Upper lobe of left lung (tissue), 6 donors: ENCODE data around the gene XYLT1. TPM values are rescaled to one million over a fixed set of nuclear protein-coding genes. Genes with fewer than 3 reads are reported as not detected.

ENCODE experiments used
- ATAC-seq, 2 donors: fragments of 200-7000 bp; cut with Tn5 transposase; one replicate each; pipeline ENCODE4 v1.9.1; 2022; ENCODE audit warnings: mild to moderate bottlenecking in 2 of 2, moderate library complexity in 2 of 2; ENCODE audit not compliant: low FRiP score in 2 of 2
- DNase-seq, 2 donors: peaks; one replicate each; pipeline ENCODE4 v3.0.0-alpha.2; 2019 to 2020
- H3K27ac ChIP-seq, 4 donors: fragments of 200-600 bp; sonication (generic); one replicate each; pipeline ENCODE4 v1.5.1; 2016 to 2019
- H3K27me3 ChIP-seq, 4 donors: fragments of 200-600 bp; sonication (generic); one replicate each; pipeline ENCODE4 v1.5.1; 2017 to 2019
- H3K36me3 ChIP-seq, 4 donors: fragments of 200-600 bp; sonication (generic); one replicate each; pipeline ENCODE4 v1.5.1; 2016 to 2019
- H3K4me1 ChIP-seq, 4 donors: fragments of 200-600 bp; sonication (generic); one replicate each; pipeline ENCODE4 v1.5.1; 2018 to 2019
- H3K4me3 ChIP-seq, 4 donors: fragments of 200-600 bp; sonication (generic); one replicate each; pipeline ENCODE4 v1.5.1; 2017 to 2019; ENCODE audit warnings: mild to moderate bottlenecking in 2 of 4, moderate library complexity in 1 of 4
- H3K9me3 ChIP-seq, 4 donors: fragments of 200-600 bp; sonication (generic); one replicate each; pipeline ENCODE4 v1.5.1; 2018 to 2019
- CTCF ChIP-seq, 6 experiments: fragments of 450-650 bp in 4 of 6; fragments of 200-600 bp in 2 of 6; sonication (generic) in 2 of 6; IDR thresholded peaks; one replicate each; pipeline ENCODE4 v1.5.1; 2016 to 2019; ENCODE audit warnings: antibody characterized with exemption in 6 of 6
- EP300 ChIP-seq, 4 donors: sonication (generic); formaldehyde crosslinking; IDR thresholded peaks; one replicate each; pipeline ENCODE4 v1.5.1; 2017; ENCODE audit warnings: antibody characterized with exemption in 4 of 4, control low read depth in 2 of 4
- POLR2A ChIP-seq, 4 donors: fragments of 450-650 bp; IDR thresholded peaks; one replicate each; pipeline ENCODE4 v1.5.1; 2016 to 2017; ENCODE audit warnings: antibody characterized with exemption in 4 of 4, mild to moderate bottlenecking in 2 of 4
- POLR2AphosphoS5 ChIP-seq, 2 donors: sonication (generic); formaldehyde crosslinking; IDR thresholded peaks; one replicate each; pipeline ENCODE4 v1.5.1; 2017; ENCODE audit warnings: antibody characterized with exemption in 2 of 2
- WGBS, 2 donors: methylation state at CpG; one replicate each; pipeline ENCODE4 v1.1.5; 2017 to 2018; 5-methylcytosine and 5-hydroxymethylcytosine counted together
- total RNA-seq, 6 donors: library from RNA; depleted of rRNA in 4 of 6; stranded (reverse); fragments of >200 nt in 4 of 6; gene quantifications; one replicate each; pipeline versions ENCODE4 v1.1.0 to v1.2.1, GENCODE V29; 2016 to 2021
- donor health status: DM: no; HTN: no; CAD: no; lungs with moderate emphysema.
- donor health status: DM: no; HTN: yes; CAD: no; lungs with severe emphysema.

The XYLT1 gene
- total RNA-seq, 6 donors from 2014 or later = 3.0 to 26.2 (median 6.8) TPM

GRCh38 chr16:17448640-17449638 is 21.8 kb downstream of the XYLT1 start:
- no peak for TF ChIP-seq EP300 (IDR thresholded peaks at IDR 0.05)
- peak; percentile 10 to 18 for TF ChIP-seq POLR2AphosphoS5 (IDR thresholded peaks at IDR 0.05)
- Histone ChIP-seq H3K4me1 (peaks cover 3 to 29% (median 18%) of the 10 kb centered on the region in 4 donors), H3K4me3 (no peak overlapping the region), H3K36me3 (no peaks in the 10 kb centered on the region), H3K27ac (peak overlapping the region in 3 of 4 donors; percentile 46 to 70 (median 65)), H3K27me3 (no peaks in the 10 kb centered on the region), H3K9me3 (no peaks in the 10 kb centered on the region)
- WGBS, 2 donors = 54% methylated on average over 12 to 15 of the region's 15 CpGs
- DNase-seq = peak; percentile 55 to 76
- peak; percentile 82 for ATAC-seq

GRCh38 chr16:17447101-17447569 is 23.6 kb downstream of the XYLT1 start:
- WGBS, 2 donors = 72 to 83% methylated on average over 5 of the region's 5 CpGs
- Histone ChIP-seq H3K27me3 (no peaks in the 10 kb centered on the region), H3K4me1 (peaks cover 3 to 21% (median 15%) of the 10 kb centered on the region in 4 donors), H3K36me3 (no peaks in the 10 kb centered on the region), H3K9me3 (no peaks in the 10 kb centered on the region), H3K4me3 (no peak overlapping the region), H3K27ac (peak overlapping the region in 1 of 4 donors; percentile 1)
- no peak for DNase-seq
- TF ChIP-seq CTCF (IDR thresholded peaks at IDR 0.05) (no peak), EP300 (IDR thresholded peaks at IDR 0.05) (peak in 1 of 4 donors; percentile 22)
- no peak for ATAC-seq

GRCh38 chr16:17446661-17447060 is 24.1 kb downstream of the XYLT1 start:
- TF ChIP-seq CTCF (IDR thresholded peaks at IDR 0.05) (no peak), POLR2A (IDR thresholded peaks at IDR 0.05) (no peak), POLR2AphosphoS5 (IDR thresholded peaks at IDR 0.05) (no peak), EP300 (IDR thresholded peaks at IDR 0.05) (no peak)

GRCh38 chr16:17445421-17445820 is 25.3 kb downstream of the XYLT1 start:
- Histone ChIP-seq H3K27me3 (no peaks in the 10 kb centered on the region), H3K4me3 (no peak overlapping the region), H3K36me3 (no peaks in the 10 kb centered on the region), H3K4me1 (peaks cover 3 to 21% (median 15%) of the 10 kb centered on the region in 4 donors), H3K27ac (no peak overlapping the region), H3K9me3 (no peaks in the 10 kb centered on the region)
- WGBS, 2 donors = 85 to 86% methylated on average over 10 to 12 of the region's 12 CpGs
- DNase-seq (peak in 1 of 2 donors; percentile 28), ATAC-seq (no peak)
- TF ChIP-seq POLR2A (IDR thresholded peaks at IDR 0.05) (no peak), EP300 (IDR thresholded peaks at IDR 0.05) (no peak), CTCF (IDR thresholded peaks at IDR 0.05) (no peak), POLR2AphosphoS5 (IDR thresholded peaks at IDR 0.05) (no peak)

More at GRCh38 chr16:17446661-17447060, 24.1 kb downstream of the XYLT1 start:
- Histone ChIP-seq H3K36me3 (no peaks in the 10 kb centered on the region), H3K27ac (peak overlapping the region in 1 of 4 donors; percentile 1), H3K4me1 (peaks cover 3 to 21% (median 15%) of the 10 kb centered on the region in 4 donors), H3K9me3 (no peaks in the 10 kb centered on the region), H3K27me3 (no peaks in the 10 kb centered on the region), H3K4me3 (no peak overlapping the region)
- no peak for ATAC-seq
- DNase-seq = no peak
- 67 to 77% methylated on average over 9 to 10 of the region's 10 CpGs for WGBS, 2 donors

GRCh38 chr16:17444658-17445057 is 26.1 kb downstream of the XYLT1 start:
- 100% methylated on average over 1 of the region's 1 CpG for WGBS, 2 donors
- Histone ChIP-seq H3K27me3 (no peaks in the 10 kb centered on the region), H3K4me3 (no peak overlapping the region), H3K36me3 (no peaks in the 10 kb centered on the region), H3K27ac (no peak overlapping the region), H3K4me1 (peaks cover 3 to 20% (median 15%) of the 10 kb centered on the region in 4 donors), H3K9me3 (no peaks in the 10 kb centered on the region)
- no peak for TF ChIP-seq POLR2A (IDR thresholded peaks at IDR 0.05)
- no peak for TF ChIP-seq POLR2AphosphoS5 (IDR thresholded peaks at IDR 0.05)
- TF ChIP-seq EP300 (IDR thresholded peaks at IDR 0.05) = no peak
- TF ChIP-seq CTCF (IDR thresholded peaks at IDR 0.05) = no peak
- DNase-seq = no peak
- no peak for ATAC-seq
